ENCODE measurements around the gene HTR3D.

DNA sequence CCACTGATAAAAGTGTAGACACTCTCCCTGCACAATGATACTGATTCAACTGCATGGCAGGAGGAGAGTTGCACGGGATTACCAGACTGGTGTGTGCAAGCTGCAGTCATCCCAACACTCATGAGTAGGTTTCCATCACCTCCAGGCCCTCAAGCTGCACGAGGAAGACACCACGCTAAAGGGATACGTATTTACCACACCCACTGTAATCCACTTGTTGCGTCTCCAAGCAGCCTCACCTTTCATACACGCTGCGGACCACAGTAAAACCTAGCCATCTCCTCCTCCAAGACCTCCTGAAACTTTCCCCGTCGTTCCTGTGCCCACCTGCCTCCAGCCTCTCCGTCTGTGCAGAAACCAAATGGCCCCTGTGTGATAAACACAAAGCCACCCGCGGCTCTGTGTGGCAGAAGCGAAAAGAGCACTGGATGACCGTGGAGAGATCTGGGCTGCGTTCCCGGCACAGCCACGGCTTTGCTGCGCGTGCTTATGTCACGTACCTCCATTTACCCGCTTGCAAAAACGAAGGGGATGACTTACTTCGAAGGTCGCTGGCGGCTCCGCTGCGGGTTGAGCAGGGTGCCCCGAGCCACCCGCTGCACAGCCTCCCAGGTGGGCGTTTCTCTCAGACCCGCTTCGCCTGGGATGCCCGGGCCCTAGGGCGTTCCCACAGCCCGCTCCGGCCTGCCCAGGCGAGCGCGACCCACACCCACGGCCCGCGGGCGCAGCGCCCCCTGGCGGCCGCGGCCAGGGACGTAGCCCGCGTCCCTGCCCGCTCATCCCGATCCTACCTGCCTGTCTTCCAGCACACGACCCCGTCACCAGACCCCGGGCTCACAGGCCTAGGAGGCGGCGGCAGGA is 14.5 kb upstream of the HTR3D start:
- TF ChIP-seq, protein P1, sequence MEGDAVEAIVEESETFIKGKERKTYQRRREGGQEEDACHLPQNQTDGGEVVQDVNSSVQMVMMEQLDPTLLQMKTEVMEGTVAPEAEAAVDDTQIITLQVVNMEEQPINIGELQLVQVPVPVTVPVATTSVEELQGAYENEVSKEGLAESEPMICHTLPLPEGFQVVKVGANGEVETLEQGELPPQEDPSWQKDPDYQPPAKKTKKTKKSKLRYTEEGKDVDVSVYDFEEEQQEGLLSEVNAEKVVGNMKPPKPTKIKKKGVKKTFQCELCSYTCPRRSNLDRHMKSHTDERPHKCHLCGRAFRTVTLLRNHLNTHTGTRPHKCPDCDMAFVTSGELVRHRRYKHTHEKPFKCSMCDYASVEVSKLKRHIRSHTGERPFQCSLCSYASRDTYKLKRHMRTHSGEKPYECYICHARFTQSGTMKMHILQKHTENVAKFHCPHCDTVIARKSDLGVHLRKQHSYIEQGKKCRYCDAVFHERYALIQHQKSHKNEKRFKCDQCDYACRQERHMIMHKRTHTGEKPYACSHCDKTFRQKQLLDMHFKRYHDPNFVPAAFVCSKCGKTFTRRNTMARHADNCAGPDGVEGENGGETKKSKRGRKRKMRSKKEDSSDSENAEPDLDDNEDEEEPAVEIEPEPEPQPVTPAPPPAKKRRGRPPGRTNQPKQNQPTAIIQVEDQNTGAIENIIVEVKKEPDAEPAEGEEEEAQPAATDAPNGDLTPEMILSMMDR (IDR thresholded peaks at IDR 0.05) = peak; percentile 88 to 99 (median 96)
- no peak for TF ChIP-seq POLR2A (IDR thresholded peaks at IDR 0.05)

Data from heart left ventricle (tissue), 13 donors.